B cell (primary cell): ENCODE results near the gene CABP5. TPM values are rescaled to one million over a fixed set of nuclear protein-coding genes. Genes with fewer than 3 reads are reported as not detected.

Source experiments
- ATAC-seq: fragments of 200-7000 bp; cut with Tn5 transposase; one replicate; pipeline ENCODE4 v1.10.0; 2021; ENCODE audit warnings: low read depth, mild to moderate bottlenecking, moderate number of reproducible peaks, moderate library complexity
- CTCF ChIA-PET: fragments of 350-600 bp; sonication (Branson Sonifier 250); formaldehyde crosslinking; loops from one replicate; lab custom pipeline; 2021; ENCODE audit warnings: antibody characterized with exemption, inconsistent platforms; lab: Charles Lee
- POLR2A ChIA-PET: fragments of 350-600 bp; sonication (Branson Sonifier 250); formaldehyde crosslinking; loops from one replicate; lab custom pipeline; 2021; ENCODE audit warnings: antibody characterized with exemption; lab: Charles Lee
- DNase-seq: peaks from one replicate; pipeline ENCODE4 v3.0.0; 2013
- H2AFZ ChIP-seq: 2 replicates; pipeline ENCODE4 v1.6.1; 2012; ENCODE audit warnings: mild to moderate bottlenecking, low read depth, low read length; ENCODE audit not compliant: insufficient read depth, poor library complexity, severe bottlenecking
- H3K27ac ChIP-seq, 2 donors: 1 replicate in 1 of 2; 2 replicates in 1 of 2; pipeline ENCODE4 v1.5.1; 2012 to 2013; ENCODE audit warnings: low read length in 2 of 2, mild to moderate bottlenecking in 2 of 2, moderate library complexity in 1 of 2
- H3K27me3 ChIP-seq, 4 experiments: fragments of 200-600 bp in 1 of 4; sonication (generic) in 1 of 4; replicated peaks in 1 of 4; 1 replicate in 2 of 4; 2 replicates in 2 of 4; pipeline versions ENCODE4 v1.6.1 to v1.7.0; 2013 to 2016; ENCODE audit warnings: low read length in 3 of 4, mild to moderate bottlenecking in 2 of 4, mixed read lengths in 1 of 4, moderate library complexity in 1 of 4; ENCODE audit not compliant: insufficient read depth in 4 of 4, control insufficient read depth in 3 of 4; ENCODE audit errors: control extremely low read depth in 1 of 4
- H3K36me3 ChIP-seq, 2 experiments: replicated peaks in 1 of 2; 1 replicate in 1 of 2; 2 replicates in 1 of 2; pipeline versions ENCODE4 v1.6.1 to v1.7.1; 2013; ENCODE audit warnings: low read length in 1 of 2; ENCODE audit not compliant: insufficient read depth in 2 of 2, control insufficient read depth in 1 of 2; ENCODE audit errors: control extremely low read depth in 1 of 2, extremely low read depth in 1 of 2
- H3K4me1 ChIP-seq, 2 donors: fragments of 200-600 bp in 1 of 2; sonication (generic) in 1 of 2; 1 replicate in 1 of 2; 2 replicates in 1 of 2; pipeline versions ENCODE4 v1.5.1 to v1.6.1; 2013 to 2017; ENCODE audit warnings: low read length in 2 of 2; ENCODE audit not compliant: control insufficient read depth in 2 of 2, insufficient read depth in 2 of 2
- H3K4me2 ChIP-seq: replicated peaks from 2 replicates; pipeline ENCODE3; 2012; ENCODE audit warnings: mild to moderate bottlenecking, low read depth, low read length; ENCODE audit not compliant: poor library complexity, severe bottlenecking
- H3K4me3 ChIP-seq, 5 experiments: fragments of 200-600 bp in 1 of 5; sonication (generic) in 1 of 5; 1 replicate in 3 of 5; 2 replicates in 2 of 5; pipeline versions ENCODE4 v1.5.1 to v1.7.0; 2011 to 2016; ENCODE audit warnings: low read length in 4 of 5, mild to moderate bottlenecking in 4 of 5, low read depth in 2 of 5, control low read depth in 1 of 5, moderate library complexity in 1 of 5; ENCODE audit not compliant: insufficient read depth in 1 of 5; ENCODE audit errors: control extremely low read depth in 1 of 5, extremely low read depth in 1 of 5
- H3K79me2 ChIP-seq: fragments of 200-600 bp; sonication (generic); one replicate; pipeline ENCODE4 v1.6.0; 2016; ENCODE audit warnings: low read length; ENCODE audit not compliant: control insufficient read depth, insufficient read depth
- H3K9ac ChIP-seq: fragments of 200-600 bp; sonication (generic); 2 replicates; pipeline ENCODE4 v1.6.1; 2017; ENCODE audit warnings: mild to moderate bottlenecking, low read length, moderate library complexity
- H3K9me3 ChIP-seq, 3 donors: one replicate each; pipeline versions ENCODE4 v1.6.1 to v1.7.1; 2013; ENCODE audit warnings: low read length in 2 of 3; ENCODE audit not compliant: control insufficient read depth in 2 of 3, insufficient read depth in 1 of 3; ENCODE audit errors: control extremely low read depth in 1 of 3
- H4K20me1 ChIP-seq: 2 replicates; pipeline ENCODE4 v1.6.0; 2012; ENCODE audit warnings: mild to moderate bottlenecking, low read length; ENCODE audit not compliant: insufficient read depth, control insufficient read depth, poor library complexity, severe bottlenecking
- H3K27ac Mint-ChIP-seq: one replicate; pipeline ENCODE4 v1.8.0; 2021; ENCODE audit warnings: mixed read lengths
- H3K27me3 Mint-ChIP-seq: one replicate; pipeline ENCODE4 v1.8.0; 2021; ENCODE audit warnings: mixed read lengths
- H3K4me1 Mint-ChIP-seq: one replicate; pipeline ENCODE4 v1.8.0; 2021; ENCODE audit warnings: mixed read lengths
- H3K4me3 Mint-ChIP-seq: one replicate; pipeline ENCODE4 v1.8.0; 2021; ENCODE audit warnings: mixed read lengths
- H3K9me3 Mint-ChIP-seq: one replicate; pipeline ENCODE4 v1.8.0; 2022; ENCODE audit warnings: mixed read lengths; ENCODE audit not compliant: insufficient read depth
- CTCF ChIP-seq: fragments of 200-600 bp; IDR thresholded peaks from one replicate; pipeline ENCODE4 v1.8.0; 2022; ENCODE audit warnings: antibody characterized with exemption, mild to moderate bottlenecking
- EZH2 ChIP-seq: IDR thresholded peaks from 2 replicates; pipeline ENCODE4 v1.6.1; 2012; ENCODE audit warnings: borderline replicate concordance, low read depth, mild to moderate bottlenecking, moderate library complexity, low read length; ENCODE audit not compliant: insufficient read depth, poor library complexity, severe bottlenecking
- WGBS: methylation state at CpG from one replicate; pipeline ENCODE4 v1.1.5; 2013; ENCODE audit warnings: missing lambda C conversion rate; ENCODE audit not compliant: insufficient coverage; 5-methylcytosine and 5-hydroxymethylcytosine counted together
- intact Hi-C: fragments of 100-400 bp; cut with micrococcal nuclease; formaldehyde crosslinking; loops from one replicate; pipeline ENCODE4 v1.10.0; 2022
- polyA plus RNA-seq: library from polyadenylated mRNA; depleted of rRNA; stranded (reverse); fragments of >200 nt; gene quantifications from 2 replicates; pipeline ENCODE4 v1.2.3, GENCODE V29; 2012
- total RNA-seq, 2 donors: library from RNA; stranded (reverse); fragments of 120-200 nt in 1 of 2; gene quantifications; 1 replicate in 1 of 2; 2 replicates in 1 of 2; pipeline versions ENCODE4 v1.2.3 to v1.2.4, GENCODE V29; 2013 to 2022

Gene CABP5
- total and polyA plus RNA-seq, 2 donors (not counting 1 experiment from before 2014, with no cell fraction given) = not detected

GRCh38 chr19:48053076-48053475, 9.2 kb upstream of the CABP5 start:
- no peaks in the 10 kb centered on the region for H3K79me2 ChIP-seq
- no peaks in the 10 kb centered on the region for H3K36me3 ChIP-seq
- ChIA-PET CTCF (no interaction called here), POLR2A (no interaction called here)
- no peak for TF ChIP-seq EZH2
- no peak for TF ChIP-seq CTCF
- H3K9ac ChIP-seq = no peak overlapping the region
- no peaks in the 10 kb centered on the region for H3K4me1 ChIP-seq
- H3K27ac ChIP-seq = no peak overlapping the region
- Mint-ChIP-seq H3K9me3 (no peaks in the 10 kb centered on the region), H3K4me1 (no peaks in the 10 kb centered on the region), H3K4me3 (no peak overlapping the region), H3K27ac (no peak overlapping the region), H3K27me3 (no peaks in the 10 kb centered on the region)
- ATAC-seq (no peak), DNase-seq (no peak)
- H3K9me3 ChIP-seq = peaks cover 0 to 11% (median 0%) of the 10 kb centered on the region in 3 donors
- H3K27me3 ChIP-seq = no peaks in the 10 kb centered on the region
- no peak overlapping the region for H2AFZ ChIP-seq
- WGBS = no CpG with 5 or more reads among the region's 5 CpGs
- no peak overlapping the region for H3K4me2 ChIP-seq
- no peak overlapping the region for H3K4me3 ChIP-seq
- intact Hi-C loops = no loop called here
- H4K20me1 ChIP-seq = no peaks in the 10 kb centered on the region

GRCh38 chr19:48051335-48052033, 7.6 kb upstream of the CABP5 start:
- Histone ChIP-seq H3K79me2 (no peaks in the 10 kb centered on the region), H3K27me3 (no peaks in the 10 kb centered on the region), H4K20me1 (no peaks in the 10 kb centered on the region), H3K9me3 (peaks cover 0 to 11% (median 0%) of the 10 kb centered on the region in 3 donors), H3K4me3 (no peak overlapping the region), H3K9ac (no peak overlapping the region), H3K36me3 (no peaks in the 10 kb centered on the region), H3K4me1 (no peaks in the 10 kb centered on the region), H2AFZ (no peak overlapping the region), H3K4me2 (no peak overlapping the region), H3K27ac (no peak overlapping the region)
- WGBS = 100% methylated on average over 1 of the region's 10 CpGs
- Mint-ChIP-seq H3K27ac (no peak overlapping the region), H3K9me3 (no peaks in the 10 kb centered on the region), H3K4me1 (no peaks in the 10 kb centered on the region), H3K4me3 (no peak overlapping the region), H3K27me3 (no peaks in the 10 kb centered on the region)
- DNase-seq = no peak
- CTCF ChIA-PET = no interaction called here
- no peak for ATAC-seq
- POLR2A ChIA-PET = no interaction called here
- TF ChIP-seq CTCF (no peak), EZH2 (no peak)
- intact Hi-C loops = no loop called here
